HFFc6 (cell line): ENCODE results near the gene WDR33. TPM values are rescaled to one million over a fixed set of nuclear protein-coding genes. Genes with fewer than 3 reads are reported as not detected.
A peak's percentile ranks its signal among the peaks of the same experiment; 100 is the strongest.
"Not testable (repeated sequence)": the region's sequence is repeated elsewhere in the genome, so short reads cannot be mapped to it uniquely, and the experiment has no call there.

Experiments
- DNase-seq: peaks from one replicate; pipeline ENCODE4 v3.0.0-alpha.2; 2018
- H3K27ac Mint-ChIP-seq: 2 replicates; pipeline ENCODE4 v1.8.0; 2020; ENCODE audit warnings: mild to moderate bottlenecking, mixed read lengths
- H3K27me3 Mint-ChIP-seq: 2 replicates; pipeline ENCODE4 v1.8.0; 2021; ENCODE audit warnings: mild to moderate bottlenecking, moderate library complexity, mixed read lengths; ENCODE audit not compliant: insufficient read depth
- H3K36me3 Mint-ChIP-seq: 2 replicates; pipeline ENCODE4 v1.8.0; 2021; ENCODE audit warnings: low read depth, mixed read lengths
- H3K4me1 Mint-ChIP-seq: 2 replicates; pipeline ENCODE4 v1.8.0; 2020; ENCODE audit warnings: low read depth, mixed read lengths
- H3K4me3 Mint-ChIP-seq: 2 replicates; pipeline ENCODE4 v1.8.0; 2020; ENCODE audit warnings: mild to moderate bottlenecking, moderate library complexity, mixed read lengths
- H3K9me3 Mint-ChIP-seq: 2 replicates; pipeline ENCODE4 v1.8.0; 2020; ENCODE audit warnings: mild to moderate bottlenecking, mixed read lengths
- CTCF ChIP-seq: fragments of 200-600 bp; sonication (generic); IDR thresholded peaks from 2 replicates; pipeline ENCODE4 v1.5.0; 2021; ENCODE audit warnings: antibody characterized with exemption, mild to moderate bottlenecking
- total RNA-seq, 6 experiments: library from RNA; stranded (reverse); fragmentation: NEBNext Ultra II Directional; extraction: Animal tissue kit (Norgen Biotek cat#: 25700); gene quantifications; 2 replicates in 1 of 6; 3 replicates in 5 of 6; pipeline ENCODE4 v1.2.3, GENCODE V29; 2021

WDR33 gene
- total RNA-seq, 6 experiments from 2014 or later = 36.3 to 40.1 (median 39.4) TPM

- TF ChIP-seq CTCF = no peak
- H3K4me3 Mint-ChIP-seq = no peak overlapping the region
- H3K36me3 Mint-ChIP-seq = peaks cover 20% of the 10 kb centered on the region
- H3K27me3 Mint-ChIP-seq = peaks cover 23% of the 10 kb centered on the region
- H3K9me3 Mint-ChIP-seq = peaks cover 24% of the 10 kb centered on the region
- no peak overlapping the region for H3K27ac Mint-ChIP-seq
- no peak for DNase-seq
- H3K4me1 Mint-ChIP-seq = no peaks in the 10 kb centered on the region
Observed at GRCh38 chr2:127818794-127819425, 7.9 kb upstream of the WDR33 start.

GRCh38 chr2:127818241-127818640 lies 7.3 kb upstream of the WDR33 start:
- Mint-ChIP-seq H3K36me3 (peaks cover 20% of the 10 kb centered on the region), H3K4me1 (no peaks in the 10 kb centered on the region), H3K27ac (no peak overlapping the region), H3K9me3 (peaks cover 24% of the 10 kb centered on the region), H3K27me3 (peaks cover 23% of the 10 kb centered on the region), H3K4me3 (no peak overlapping the region)
- DNase-seq = no peak
- TF ChIP-seq CTCF = no peak

- Mint-ChIP-seq H3K9me3 (peaks cover 5% of the 10 kb centered on the region), H3K4me3 (no peak overlapping the region), H3K4me1 (peaks cover 10% of the 10 kb centered on the region), H3K36me3 (peaks cover 20% of the 10 kb centered on the region), H3K27me3 (peaks cover 27% of the 10 kb centered on the region), H3K27ac (no peak overlapping the region)
- no peak for DNase-seq
- TF ChIP-seq CTCF = no peak
Observed at GRCh38 chr2:127814677-127815076, 3.7 kb upstream of the WDR33 start.

- peaks cover 24% of the 10 kb centered on the region for H3K4me1 Mint-ChIP-seq
- peaks cover 17% of the 10 kb centered on the region for H3K27me3 Mint-ChIP-seq
- not testable (repeated sequence) for DNase-seq, H3K27ac Mint-ChIP-seq, H3K9me3 Mint-ChIP-seq, H3K4me3 Mint-ChIP-seq
- H3K36me3 Mint-ChIP-seq = peaks cover 20% of the 10 kb centered on the region
Observed at GRCh38 chr2:127812441-127812840, 1.5 kb upstream of the WDR33 start.

- H3K27ac Mint-ChIP-seq = peak overlapping the region; percentile 96
- no peak for DNase-seq
- peaks cover 30% of the 10 kb centered on the region for H3K4me1 Mint-ChIP-seq
- H3K36me3 Mint-ChIP-seq = peaks cover 20% of the 10 kb centered on the region
- H3K4me3 Mint-ChIP-seq = peak overlapping the region; percentile 92
- H3K27me3 Mint-ChIP-seq = peaks cover 9% of the 10 kb centered on the region
- H3K9me3 Mint-ChIP-seq = no peaks in the 10 kb centered on the region
- TF ChIP-seq CTCF = no peak; the same call in 1 of the 2 replicates
Observed at GRCh38 chr2:127811397-127812321, 688 bp upstream of the WDR33 start.

GRCh38 chr2:127810156-127810618 lies 784 bp downstream of the WDR33 start:
- DNase-seq = no peak
- Mint-ChIP-seq H3K9me3 (no peaks in the 10 kb centered on the region), H3K27ac (peak overlapping the region; percentile 96), H3K4me3 (peak overlapping the region; percentile 92), H3K4me1 (peaks cover 41% of the 10 kb centered on the region), H3K36me3 (peaks cover 20% of the 10 kb centered on the region), H3K27me3 (peaks cover 4% of the 10 kb centered on the region; the same call in 1 of the 2 replicates)
- TF ChIP-seq CTCF = no peak
